Colonic mucosa (tissue), 4 donors: ENCODE data around the gene GALNT11. TPM values are rescaled to one million over a fixed set of nuclear protein-coding genes. Genes with fewer than 3 reads are reported as not detected.

Experiments used
- DNase-seq: peaks from one replicate; pipeline ENCODE4 v3.0.0-alpha.2; 2020
- H3K27ac ChIP-seq: fragments of 200-600 bp; one replicate; pipeline ENCODE4 v1.8.0; 2021
- H3K27me3 ChIP-seq: fragments of 200-600 bp; one replicate; pipeline ENCODE4 v1.8.0; 2021
- H3K36me3 ChIP-seq: fragments of 200-600 bp; one replicate; pipeline ENCODE4 v1.8.0; 2021
- H3K4me1 ChIP-seq: fragments of 200-600 bp; one replicate; pipeline ENCODE4 v1.8.0; 2021; ENCODE audit warnings: mild to moderate bottlenecking
- H3K4me3 ChIP-seq: fragments of 200-600 bp; one replicate; pipeline ENCODE4 v1.8.0; 2021
- H3K9ac ChIP-seq, 2 donors: one replicate each; pipeline ENCODE4 v1.7.0; 2013; ENCODE audit warnings: control low read depth in 2 of 2, low read depth in 2 of 2, low read length in 2 of 2
- H3K9me3 ChIP-seq: fragments of 200-600 bp; one replicate; pipeline ENCODE4 v1.8.0; 2021
- intact Hi-C: fragments of 100-400 bp; cut with DNase I; formaldehyde crosslinking; loops from one replicate; pipeline ENCODE4 v1.14.1; 2022
- total RNA-seq, 2 donors: library from RNA; stranded (reverse); fragmentation: NEBNext Ultra II Directional in 1 of 2; extraction: Animal tissue kit (Norgen Biotek cat#: 25700) in 1 of 2; gene quantifications; one replicate each; pipeline ENCODE4 v1.2.1, GENCODE V29; 2021
- TF ChIP-seq, protein P1 (sequence below): fragments of 200-600 bp; IDR thresholded peaks from one replicate; pipeline ENCODE4 v1.8.0; 2022; ENCODE audit warnings: antibody characterized with exemption, mild to moderate bottlenecking
- donor health status: healthy.
- donor health status: DM: no; HTN: no; CAD: no.
- donor health status: DM: no; HTN: no; CAD: no.

The GALNT11 gene
- total RNA-seq, 2 donors from 2014 or later, result 18.5 to 20.8 TPM

DNA sequence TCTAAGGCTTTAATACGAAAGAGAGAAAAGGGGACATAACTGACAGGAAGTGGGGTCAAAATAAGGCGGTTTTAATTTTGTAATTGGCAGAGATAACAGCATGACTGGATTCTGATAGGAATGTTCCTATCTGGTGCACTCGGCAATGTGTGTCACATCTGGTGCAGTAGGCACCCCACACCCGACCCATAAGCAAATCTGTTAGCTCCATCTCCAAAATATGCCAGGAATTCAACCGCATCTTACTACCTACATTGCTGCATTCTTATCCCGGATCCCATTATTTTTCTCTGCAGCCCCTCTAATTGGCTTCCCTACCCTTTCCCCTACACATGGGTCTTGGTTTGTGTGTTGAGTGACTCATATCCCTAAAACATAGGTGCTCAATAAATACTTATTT lies 19.1 kb upstream of the GALNT11 start:
- H3K9me3 ChIP-seq, result no peaks in the 10 kb centered on the region
- H3K9ac ChIP-seq, result no peak overlapping the region
- intact Hi-C loops, result no loop called here
- no peak overlapping the region for H3K27ac ChIP-seq
- no peaks in the 10 kb centered on the region for H3K36me3 ChIP-seq
- no peak for DNase-seq
- TF ChIP-seq, protein P1, sequence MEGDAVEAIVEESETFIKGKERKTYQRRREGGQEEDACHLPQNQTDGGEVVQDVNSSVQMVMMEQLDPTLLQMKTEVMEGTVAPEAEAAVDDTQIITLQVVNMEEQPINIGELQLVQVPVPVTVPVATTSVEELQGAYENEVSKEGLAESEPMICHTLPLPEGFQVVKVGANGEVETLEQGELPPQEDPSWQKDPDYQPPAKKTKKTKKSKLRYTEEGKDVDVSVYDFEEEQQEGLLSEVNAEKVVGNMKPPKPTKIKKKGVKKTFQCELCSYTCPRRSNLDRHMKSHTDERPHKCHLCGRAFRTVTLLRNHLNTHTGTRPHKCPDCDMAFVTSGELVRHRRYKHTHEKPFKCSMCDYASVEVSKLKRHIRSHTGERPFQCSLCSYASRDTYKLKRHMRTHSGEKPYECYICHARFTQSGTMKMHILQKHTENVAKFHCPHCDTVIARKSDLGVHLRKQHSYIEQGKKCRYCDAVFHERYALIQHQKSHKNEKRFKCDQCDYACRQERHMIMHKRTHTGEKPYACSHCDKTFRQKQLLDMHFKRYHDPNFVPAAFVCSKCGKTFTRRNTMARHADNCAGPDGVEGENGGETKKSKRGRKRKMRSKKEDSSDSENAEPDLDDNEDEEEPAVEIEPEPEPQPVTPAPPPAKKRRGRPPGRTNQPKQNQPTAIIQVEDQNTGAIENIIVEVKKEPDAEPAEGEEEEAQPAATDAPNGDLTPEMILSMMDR, result no peak
- H3K4me1 ChIP-seq, result no peaks in the 10 kb centered on the region
- no peaks in the 10 kb centered on the region for H3K27me3 ChIP-seq
- H3K4me3 ChIP-seq, result no peak overlapping the region

- TF ChIP-seq, protein P1, result no peak
- H3K4me3 ChIP-seq, result no peak overlapping the region
Observed at GRCh38 chr7:152011860-152012259, 13.6 kb upstream of the GALNT11 start.

GRCh38 chr7:152013230-152013629 lies 12.2 kb upstream of the GALNT11 start:
- Histone ChIP-seq H3K9ac (no peak overlapping the region), H3K4me3 (no peak overlapping the region), H3K4me1 (no peaks in the 10 kb centered on the region), H3K36me3 (no peaks in the 10 kb centered on the region), H3K9me3 (no peaks in the 10 kb centered on the region), H3K27me3 (no peaks in the 10 kb centered on the region), H3K27ac (no peak overlapping the region)
- TF ChIP-seq, protein P1, result no peak
- no peak for DNase-seq
- intact Hi-C loops, result no loop called here

More at GRCh38 chr7:152011860-152012259, 13.6 kb upstream of the GALNT11 start:
- H3K27ac ChIP-seq, result no peak overlapping the region
- H3K27me3 ChIP-seq, result no peaks in the 10 kb centered on the region
- H3K36me3 ChIP-seq, result no peaks in the 10 kb centered on the region
- DNase-seq, result no peak
- H3K4me1 ChIP-seq, result no peaks in the 10 kb centered on the region
- no peaks in the 10 kb centered on the region for H3K9me3 ChIP-seq
- intact Hi-C loops, result no loop called here
- H3K9ac ChIP-seq, result no peak overlapping the region

- Histone ChIP-seq H3K4me1 (no peaks in the 10 kb centered on the region), H3K9ac (no peak overlapping the region), H3K4me3 (no peak overlapping the region), H3K27ac (no peak overlapping the region), H3K9me3 (no peaks in the 10 kb centered on the region), H3K36me3 (no peaks in the 10 kb centered on the region), H3K27me3 (no peaks in the 10 kb centered on the region)
- TF ChIP-seq, protein P1, result no peak
- intact Hi-C loops, result no loop called here
- DNase-seq, result no peak
Observed at GRCh38 chr7:152013974-152014373, 11.5 kb upstream of the GALNT11 start.

GRCh38 chr7:152014722-152015121 lies 10.8 kb upstream of the GALNT11 start:
- H3K9me3 ChIP-seq, result no peaks in the 10 kb centered on the region
- no peaks in the 10 kb centered on the region for H3K36me3 ChIP-seq
- TF ChIP-seq, protein P1, result no peak
- DNase-seq, result no peak
- H3K4me3 ChIP-seq, result no peak overlapping the region
- no peak overlapping the region for H3K9ac ChIP-seq
- no peaks in the 10 kb centered on the region for H3K4me1 ChIP-seq
- H3K27me3 ChIP-seq, result no peaks in the 10 kb centered on the region
- no peak overlapping the region for H3K27ac ChIP-seq
- intact Hi-C loops, result no loop called here

DNA sequence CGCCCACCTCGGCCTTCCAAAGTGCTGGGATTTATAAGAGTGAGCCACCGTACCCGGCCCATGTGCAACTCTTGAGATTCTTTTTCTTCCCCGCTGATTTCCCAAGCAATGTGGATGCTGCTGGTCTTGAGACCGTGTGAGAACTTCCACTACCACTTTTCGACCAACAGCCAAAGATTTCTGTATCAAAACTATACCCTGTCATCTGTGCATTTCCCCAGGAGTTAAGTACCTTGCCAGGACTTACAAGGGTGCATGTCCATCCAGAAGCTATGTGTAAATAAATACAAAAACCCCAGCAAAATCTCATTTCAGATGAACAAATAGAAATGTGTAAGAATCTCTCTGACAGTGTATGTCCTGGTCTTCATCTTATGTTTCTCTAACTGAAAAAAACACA lies 9.9 kb upstream of the GALNT11 start:
- Histone ChIP-seq H3K9ac (no peak overlapping the region), H3K36me3 (no peaks in the 10 kb centered on the region), H3K4me1 (no peaks in the 10 kb centered on the region), H3K27me3 (no peaks in the 10 kb centered on the region), H3K9me3 (no peaks in the 10 kb centered on the region), H3K4me3 (no peak overlapping the region), H3K27ac (no peak overlapping the region)
- no peak for DNase-seq
- TF ChIP-seq, protein P1, result no peak
- intact Hi-C loops, result no loop called here
